IMR-90 (cell line): ENCODE measurements around the gene CYP19A1. TPM values are rescaled to one million over a fixed set of nuclear protein-coding genes. Genes with fewer than 3 reads are reported as not detected.

ENCODE experiments used
- ATAC-seq: fragments of 200-7000 bp; cut with Tn5 transposase; 2 replicates; pipeline ENCODE4 v1.9.1; 2020; ENCODE audit warnings: low read depth, mild to moderate bottlenecking, moderate library complexity
- BruUV-seq: library from RNA; stranded (reverse); fragments of 400-500 nt; replicated peaks from 2 replicates; lab custom pipeline; 2021; lab: Mats Ljungman, UMichigan
- CTCF ChIA-PET: fragments of 300-600 bp; formaldehyde crosslinking; extraction: SDS; loops from one replicate; lab custom pipeline; 2021; ENCODE audit warnings: antibody characterized with exemption; lab: Yijun Ruan, JAX
- POLR2A ChIA-PET: fragments of 300-600 bp; sonication (Branson Sonifier 250); formaldehyde crosslinking; loops from one replicate; lab custom pipeline; 2022; ENCODE audit warnings: antibody characterized with exemption; ENCODE audit not compliant: unreplicated experiment; lab: Charles Lee
- DNase-seq: peaks from one replicate; pipeline ENCODE4 v3.0.0; 2013
- H2AFZ ChIP-seq: replicated peaks from 2 replicates; pipeline ENCODE3; 2013; ENCODE audit warnings: low read length, mild to moderate bottlenecking; ENCODE audit not compliant: poor library complexity
- H2AK5ac ChIP-seq: 2 replicates; pipeline ENCODE4 v1.6.1; 2013; ENCODE audit warnings: low read depth, low read length, inconsistent platforms
- H2AK9ac ChIP-seq: replicated peaks from 2 replicates; pipeline ENCODE3; 2013; ENCODE audit warnings: mild to moderate bottlenecking, low read depth, low read length, moderate library complexity; ENCODE audit not compliant: poor library complexity
- H2BK120ac ChIP-seq: 2 replicates; pipeline ENCODE4 v1.6.1; 2013; ENCODE audit warnings: low read depth, low read length, inconsistent platforms
- H2BK15ac ChIP-seq: 3 replicates; pipeline ENCODE4 v1.6.1; 2013; ENCODE audit warnings: low read depth, low read length, inconsistent platforms
- H2BK20ac ChIP-seq: 2 replicates; pipeline ENCODE4 v1.6.1; 2013; ENCODE audit warnings: low read depth, mild to moderate bottlenecking, inconsistent platforms, low read length, moderate library complexity
- H2BK5ac ChIP-seq: 2 replicates; pipeline ENCODE4 v1.6.1; 2013; ENCODE audit warnings: mild to moderate bottlenecking, low read depth, low read length, inconsistent platforms; ENCODE audit not compliant: poor library complexity, severe bottlenecking
- H3K14ac ChIP-seq: replicated peaks from 2 replicates; pipeline ENCODE4 v1.6.1; 2013; ENCODE audit warnings: low read depth, low read length, inconsistent platforms
- H3K18ac ChIP-seq: 2 replicates; pipeline ENCODE4 v1.6.1; 2013; ENCODE audit warnings: low read depth, low read length, control low read depth
- H3K23ac ChIP-seq: 2 replicates; pipeline ENCODE4 v1.6.1; 2013; ENCODE audit warnings: low read depth, low read length, inconsistent platforms
- H3K27ac ChIP-seq: 2 replicates; pipeline ENCODE4 v1.5.1; 2013; ENCODE audit warnings: mild to moderate bottlenecking, control low read depth, low read length; ENCODE audit not compliant: insufficient read depth
- H3K27me3 ChIP-seq: 2 replicates; pipeline ENCODE4 v1.6.1; 2013; ENCODE audit warnings: low read length; ENCODE audit not compliant: control insufficient read depth, insufficient read depth
- H3K36me3 ChIP-seq: 2 replicates; pipeline ENCODE4 v1.6.1; 2013; ENCODE audit warnings: low read length, mixed read lengths; ENCODE audit not compliant: control insufficient read depth, insufficient read depth
- H3K4ac ChIP-seq: 2 replicates; pipeline ENCODE4 v1.6.1; 2013; ENCODE audit warnings: low read depth, low read length, inconsistent platforms
- H3K4me1 ChIP-seq: 2 replicates; pipeline ENCODE4 v1.6.1; 2013; ENCODE audit warnings: low read length, mixed read lengths; ENCODE audit not compliant: control insufficient read depth, insufficient read depth
- H3K4me2 ChIP-seq: 2 replicates; pipeline ENCODE4 v1.6.1; 2013; ENCODE audit warnings: low read depth, mild to moderate bottlenecking, control low read depth, low read length, moderate library complexity
- H3K4me3 ChIP-seq: 2 replicates; pipeline ENCODE4 v1.5.1; 2013; ENCODE audit warnings: low read depth, mild to moderate bottlenecking, control low read depth, low read length, moderate library complexity; ENCODE audit not compliant: insufficient read depth
- H3K56ac ChIP-seq: 2 replicates; pipeline ENCODE4 v1.6.1; 2013; ENCODE audit warnings: low read length, inconsistent platforms; ENCODE audit not compliant: insufficient read depth; ENCODE audit errors: extremely low read depth
- H3K79me1 ChIP-seq, 2 experiments: 2 replicates each; pipeline ENCODE4 v1.6.1; 2013; ENCODE audit warnings: low read length in 2 of 2, inconsistent platforms in 1 of 2, low read depth in 1 of 2
- H3K9ac ChIP-seq: 2 replicates; pipeline ENCODE4 v1.6.1; 2013; ENCODE audit warnings: low read depth, low read length, control low read depth
- H3K9me1 ChIP-seq: 2 replicates; pipeline ENCODE4 v1.6.1; 2013; ENCODE audit warnings: low read length, inconsistent platforms; ENCODE audit not compliant: insufficient read depth
- H3K9me3 ChIP-seq: 2 replicates; pipeline ENCODE4 v1.6.1; 2013; ENCODE audit warnings: low read length; ENCODE audit not compliant: control insufficient read depth, insufficient read depth
- H4K20me1 ChIP-seq: 2 replicates; pipeline ENCODE4 v1.6.1; 2013; ENCODE audit warnings: low read length, inconsistent platforms; ENCODE audit not compliant: insufficient read depth
- H4K5ac ChIP-seq: 2 replicates; pipeline ENCODE4 v1.6.1; 2013; ENCODE audit warnings: mild to moderate bottlenecking, low read depth, low read length, control low read depth
- H4K8ac ChIP-seq, 2 experiments: 2 replicates each; pipeline ENCODE4 v1.6.1; 2013; ENCODE audit warnings: low read depth in 2 of 2, low read length in 2 of 2, control low read depth in 1 of 2, inconsistent platforms in 1 of 2
- H4K91ac ChIP-seq: 2 replicates; pipeline ENCODE4 v1.6.1; 2013; ENCODE audit warnings: low read depth, low read length, inconsistent platforms; ENCODE audit not compliant: insufficient read depth
- CEBPB ChIP-seq: IDR thresholded peaks from 2 replicates; pipeline ENCODE4 v1.6.1; 2012; ENCODE audit warnings: low read depth, low read length, improper control_type of control experiment
- CHD1 ChIP-seq: IDR thresholded peaks from 2 replicates; pipeline ENCODE4 v1.6.1; 2012; ENCODE audit warnings: low read depth, low read length, improper control_type of control experiment
- FOS ChIP-seq: fragments of 150-350 bp; IDR thresholded peaks from 2 replicates; pipeline ENCODE4 v1.6.1; 2016; ENCODE audit warnings: low read depth, low read length
- SMC3 ChIP-seq: fragments of 150-350 bp; IDR thresholded peaks from 2 replicates; pipeline ENCODE4 v1.6.1; 2016; ENCODE audit warnings: low read depth, mild to moderate bottlenecking, antibody characterized with exemption, low read length, moderate library complexity
- WGBS, 2 experiments: methylation state at CpG; one replicate each; pipeline versions ENCODE4 v1.1.5 to v1.1.7; 2013; ENCODE audit warnings: missing lambda C conversion rate in 2 of 2; ENCODE audit not compliant: insufficient read length in 1 of 2; ENCODE audit errors: extremely low coverage in 2 of 2; 5-methylcytosine and 5-hydroxymethylcytosine counted together
- dilution Hi-C: fragments of 300-500 bp; cut with HindIII; formaldehyde crosslinking; loops from one replicate; pipeline ENCODE4 v1.14.3; 2018; ENCODE audit warnings: low sequenced_read_pairs; ENCODE audit not compliant: unreplicated experiment
- in situ Hi-C: fragments of 300-500 bp; cut with MboI; formaldehyde crosslinking; loops from 3 replicates; pipeline ENCODE4 v1.14.3; 2019; ENCODE audit warnings: low sequenced_read_pairs, inconsistent platforms, mixed read lengths
- intact Hi-C: fragments of 100-400 bp; cut with micrococcal nuclease; formaldehyde crosslinking; loops from 2 replicates; pipeline ENCODE4 v1.10.0; 2022
- polyA plus RNA-seq, 3 experiments: library from polyadenylated mRNA; depleted of rRNA; stranded (reverse); fragments of >200 nt; gene quantifications; 2 replicates each; pipeline ENCODE4 v1.2.3, GENCODE V29; 2012; ENCODE audit warnings: low replicate concordance in 1 of 3
- total RNA-seq: library from RNA; depleted of rRNA; stranded (reverse); fragments of >200 nt; gene quantifications from 2 replicates; pipeline ENCODE4 v1.2.3, GENCODE V29; 2012

Gene CYP19A1
- total and polyA plus RNA-seq, 2 of the 4 experiments (the other 2 are of a cell fraction) = not detected

- H3K79me1 ChIP-seq = no peaks in the 10 kb centered on the region
- ChIA-PET CTCF (interaction anchor here (0.7 to 1.1 kb wide), 3 partner anchors 12 to 173 kb away, joined by 3 to 7 read pairs (median 3); no protein-coding TSS in a partner anchor), POLR2A (no interaction called here)
- no peaks in the 10 kb centered on the region for H4K20me1 ChIP-seq
- H3K18ac ChIP-seq = no peak overlapping the region
- H3K56ac ChIP-seq = no peak overlapping the region
- no peak overlapping the region for H3K9ac ChIP-seq
- no peak overlapping the region for H3K4ac ChIP-seq
- dilution Hi-C loops = no loop called here
- no peak overlapping the region for H3K23ac ChIP-seq
- no peak overlapping the region for H3K4me3 ChIP-seq
- no peak overlapping the region for H2BK15ac ChIP-seq
- no peak overlapping the region for H4K91ac ChIP-seq
- no peak overlapping the region for H4K5ac ChIP-seq
- H2BK120ac ChIP-seq = no peak overlapping the region
- no peak overlapping the region for H3K27ac ChIP-seq
- no peak overlapping the region for H4K8ac ChIP-seq
- H2AFZ ChIP-seq = no peak overlapping the region
- H2AK9ac ChIP-seq = no peak overlapping the region
- no peak overlapping the region for H2BK20ac ChIP-seq
- DNase-seq = no peak
- no TSS peak for BruUV-seq
- in situ Hi-C loops = no loop called here
- H3K4me1 ChIP-seq = peaks cover 3% of the 10 kb centered on the region
- H3K14ac ChIP-seq = no peak overlapping the region
- intact Hi-C loops = no loop called here
- no peaks in the 10 kb centered on the region for H3K36me3 ChIP-seq
- H2AK5ac ChIP-seq = no peak overlapping the region
- no peaks in the 10 kb centered on the region for H3K9me1 ChIP-seq
- WGBS, 2 experiments = no CpG with 5 or more reads among the region's 3 CpGs
- H3K27me3 ChIP-seq = peaks cover 22% of the 10 kb centered on the region
- TF ChIP-seq SMC3 = no peak
- TF ChIP-seq CEBPB = no peak
- TF ChIP-seq FOS = no peak
- TF ChIP-seq CHD1 = no peak
- H3K4me2 ChIP-seq = no peak overlapping the region
- ATAC-seq = no peak
- H3K9me3 ChIP-seq = no peaks in the 10 kb centered on the region
- H2BK5ac ChIP-seq = no peak overlapping the region
Measured at GRCh38 chr15:51205050-51205975, 133.1 kb downstream of the CYP19A1 start.
